Omental fat pad (tissue), 4 donors: ENCODE results near the gene RGS1. TPM values are rescaled to one million over a fixed set of nuclear protein-coding genes. Genes with fewer than 3 reads are reported as not detected.

Experiments used
- ATAC-seq: fragments of 150-250 bp; one replicate; pipeline ENCODE4 v1.9.1; 2016; ENCODE audit warnings: mild to moderate bottlenecking, moderate library complexity; ENCODE audit not compliant: low FRiP score
- DNase-seq: peaks from one replicate; pipeline ENCODE4 v3.0.0-alpha.2; 2019; ENCODE audit warnings: low spot score
- CTCF ChIP-seq, 3 donors: fragments of 450-650 bp; IDR thresholded peaks; one replicate each; pipeline ENCODE4 v1.5.1; 2016 to 2017; ENCODE audit warnings: antibody characterized with exemption in 3 of 3, mild to moderate bottlenecking in 3 of 3, moderate library complexity in 2 of 3
- total RNA-seq, 4 donors: library from RNA; depleted of rRNA; stranded (reverse); fragments of >200 nt; gene quantifications; one replicate each; pipeline ENCODE4 v1.1.0, GENCODE V29; 2016

RGS1 gene
- total RNA-seq, 4 donors from 2014 or later: 28.4 to 63.6 (median 47.1) TPM

GRCh38 chr1:192598589-192598988 lies 23.0 kb downstream of the RGS1 start:
- no peak for TF ChIP-seq CTCF (IDR thresholded peaks at IDR 0.05)
- DNase-seq (no peak), ATAC-seq (no peak)

DNA sequence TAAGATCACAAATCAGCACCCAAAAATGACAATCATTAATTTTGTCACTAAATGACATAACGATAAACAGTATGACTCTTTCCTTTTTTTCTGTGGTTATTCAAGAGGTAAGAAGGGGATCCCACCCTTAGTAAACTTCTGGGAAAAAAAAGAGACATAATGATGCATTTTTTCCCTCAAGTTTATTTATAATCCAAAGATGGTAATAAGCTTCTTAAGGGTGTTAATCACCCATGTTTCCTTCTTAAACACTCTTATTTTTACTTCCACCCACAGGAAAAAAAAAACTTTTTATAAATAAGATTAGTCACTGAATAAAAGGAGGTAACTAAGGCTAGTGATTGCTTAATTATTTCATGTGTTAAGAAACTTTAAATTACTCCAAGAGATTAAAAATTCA lies 24.7 kb downstream of the RGS1 start:
- no peak for TF ChIP-seq CTCF (IDR thresholded peaks at IDR 0.05)
- DNase-seq: no peak
- ATAC-seq: no peak

DNA sequence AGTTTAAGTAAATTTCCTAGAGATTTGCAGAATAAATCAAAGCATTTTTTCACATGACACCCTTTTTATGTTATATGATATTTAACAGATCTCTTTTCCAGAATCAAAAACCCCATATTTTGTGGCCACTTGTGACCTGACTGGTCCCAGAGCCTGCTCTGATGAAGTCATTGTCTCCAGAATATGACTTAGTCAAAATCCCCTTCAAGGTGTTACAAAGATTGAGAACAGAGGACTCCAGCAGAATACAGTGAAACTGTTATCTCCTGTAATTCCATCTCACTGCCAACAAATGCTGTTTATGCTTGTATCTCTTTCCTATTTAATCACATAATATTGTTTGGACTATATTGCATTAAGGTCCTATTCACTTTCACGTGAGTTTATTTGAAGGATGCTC lies 25.6 kb downstream of the RGS1 start:
- no peak for DNase-seq
- ATAC-seq: no peak
- TF ChIP-seq CTCF (IDR thresholded peaks at IDR 0.05): no peak

DNA sequence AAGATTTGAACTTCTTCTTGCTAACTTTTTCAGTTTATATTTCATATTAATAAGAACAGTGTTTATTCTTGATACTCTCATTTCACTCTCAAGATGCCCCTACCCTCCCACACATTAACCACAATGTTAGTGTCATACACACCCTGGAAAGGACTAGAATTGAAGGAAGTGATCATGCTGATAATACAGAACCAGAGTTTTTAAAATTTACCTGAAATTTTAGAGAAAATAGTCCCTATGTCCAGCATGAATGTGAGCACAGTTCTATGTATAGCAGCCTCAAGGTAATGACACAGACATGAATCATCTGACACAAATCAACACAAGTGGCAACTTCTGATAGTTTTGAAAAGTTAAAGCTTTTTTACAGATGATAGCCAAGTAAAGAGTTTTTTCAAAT lies 26.0 kb downstream of the RGS1 start:
- ATAC-seq (no peak), DNase-seq (no peak)
- TF ChIP-seq CTCF (IDR thresholded peaks at IDR 0.05): no peak

GRCh38 chr1:192602757-192603156 lies 27.2 kb downstream of the RGS1 start:
- ATAC-seq (no peak), DNase-seq (no peak)
- no peak for TF ChIP-seq CTCF (IDR thresholded peaks at IDR 0.05)

- ATAC-seq (no peak), DNase-seq (no peak)
- TF ChIP-seq CTCF (IDR thresholded peaks at IDR 0.05): no peak
Observed at GRCh38 chr1:192603218-192603787, 27.7 kb downstream of the RGS1 start.

GRCh38 chr1:192604979-192605620 lies 29.5 kb downstream of the RGS1 start:
- no peak for DNase-seq
- TF ChIP-seq CTCF (IDR thresholded peaks at IDR 0.05): no peak

More at GRCh38 chr1:192604979-192605620, 29.5 kb downstream of the RGS1 start:
- no peak for ATAC-seq
